GM12878 (cell line): ENCODE results near the gene ZCCHC2. TPM values are rescaled to one million over a fixed set of nuclear protein-coding genes. Genes with fewer than 3 reads are reported as not detected.
A peak's percentile ranks its signal among the peaks of the same experiment; 100 is the strongest.

Experiments
- ATF7 ChIP-seq: fragments of 450-650 bp; IDR thresholded peaks from 2 replicates; pipeline ENCODE4 v1.6.1; 2016; ENCODE audit warnings: low read depth, mild to moderate bottlenecking
- BACH1 ChIP-seq: fragments of 450-650 bp; IDR thresholded peaks from 2 replicates; pipeline ENCODE4 v1.6.1; 2017; ENCODE audit warnings: mild to moderate bottlenecking, borderline replicate concordance
- BCL11A ChIP-seq: IDR thresholded peaks from 2 replicates; pipeline ENCODE4 v1.6.1; 2011; ENCODE audit warnings: low read depth, low read length
- CHD2 ChIP-seq: IDR thresholded peaks from 2 replicates; pipeline ENCODE4 v1.6.1; 2011; ENCODE audit warnings: low read depth, low read length, improper control_type of control experiment, borderline replicate concordance
- CREB1 ChIP-seq: IDR thresholded peaks from 2 replicates; pipeline ENCODE4 v1.6.1; 2012; ENCODE audit warnings: low read depth, mild to moderate bottlenecking, inconsistent platforms
- DPF2 ChIP-seq: fragments of 450-650 bp; IDR thresholded peaks from 2 replicates; pipeline ENCODE4 v1.6.1; 2017; ENCODE audit warnings: mild to moderate bottlenecking
- FOS ChIP-seq: IDR thresholded peaks from 3 replicates; pipeline ENCODE4 v1.6.1; 2011; ENCODE audit warnings: borderline replicate concordance; ENCODE audit not compliant: insufficient read length; ENCODE audit errors: extremely low read depth
- FOXM1 ChIP-seq: IDR thresholded peaks from 2 replicates; pipeline ENCODE4 v1.6.1; 2012; ENCODE audit warnings: low read depth, mild to moderate bottlenecking, inconsistent platforms, low read length, moderate library complexity
- NFYB ChIP-seq: IDR thresholded peaks from 2 replicates; pipeline ENCODE4 v1.6.1; 2011; ENCODE audit warnings: low read depth, mild to moderate bottlenecking, low read length, improper control_type of control experiment, moderate library complexity; ENCODE audit not compliant: insufficient read depth
- NR2C2 ChIP-seq: IDR thresholded peaks from 2 replicates; pipeline ENCODE4 v1.6.1; 2011; ENCODE audit warnings: borderline replicate concordance, low read depth; ENCODE audit not compliant: control insufficient read depth, insufficient read length
- NR2F1 ChIP-seq: fragments of 450-650 bp; conservative IDR thresholded peaks from 2 replicates; pipeline ENCODE4 v1.6.1; 2017; ENCODE audit warnings: mild to moderate bottlenecking
- RFX5 ChIP-seq: IDR thresholded peaks from 2 replicates; pipeline ENCODE4 v1.6.1; 2011; ENCODE audit warnings: low read depth, low read length, improper control_type of control experiment
- SMAD1 ChIP-seq: fragments of 450-650 bp; IDR thresholded peaks from 2 replicates; pipeline ENCODE4 v1.6.1; 2018; ENCODE audit warnings: mild to moderate bottlenecking, low read depth; ENCODE audit not compliant: partially characterized antibody
- SRF ChIP-seq, 2 experiments: IDR thresholded peaks; 2 replicates each; pipeline ENCODE4 v1.6.1; 2011; ENCODE audit warnings: low read depth in 2 of 2, low read length in 2 of 2, mild to moderate bottlenecking in 1 of 2, moderate library complexity in 1 of 2
- TCF3 ChIP-seq: IDR thresholded peaks from 2 replicates; pipeline ENCODE4 v1.6.1; 2012; ENCODE audit warnings: low read depth, mild to moderate bottlenecking, low read length, borderline replicate concordance; ENCODE audit not compliant: insufficient read depth
- polyA plus RNA-seq, 11 experiments: library from polyadenylated mRNA; depleted of rRNA in 4 of 11; unstranded in 6 of 11; stranded (reverse) in 5 of 11; fragments of >200 nt; fragmentation: Nextera tagmentation in 4 of 11; fragmentation: Illumina TruSeq in 1 of 11; extraction: Ambion mirVana in 4 of 11; extraction: Trizol in 1 of 11; gene quantifications; 1 replicate in 1 of 11; 2 replicates in 10 of 11; pipeline versions ENCODE4 v1.2.1 to v1.2.3, GENCODE V29; 2011 to 2016; ENCODE audit warnings: inconsistent platforms in 2 of 11, missing spikeins in 2 of 11, low read depth in 1 of 11
- total RNA-seq, 4 experiments: library from RNA; depleted of rRNA in 3 of 4; stranded (reverse); fragments of >200 nt in 3 of 4; fragmentation: Illumina TruSeq in 1 of 4; extraction: Trizol in 1 of 4; gene quantifications; 2 replicates each; pipeline versions ENCODE4 v1.2.1 to v1.2.3, GENCODE V29; 2013 to 2021
- TF ChIP-seq, protein P1 (sequence below): fragments of 450-650 bp; IDR thresholded peaks from 2 replicates; pipeline ENCODE4 v1.6.1; 2017; ENCODE audit warnings: mild to moderate bottlenecking, moderate library complexity
- TF ChIP-seq, protein P2 (sequence below): fragments of 450-650 bp; conservative IDR thresholded peaks from 2 replicates; pipeline ENCODE4 v1.6.1; 2017; ENCODE audit warnings: mild to moderate bottlenecking, moderate library complexity
- TF ChIP-seq, protein P3 (sequence below): IDR thresholded peaks from 2 replicates; pipeline ENCODE4 v1.6.1; 2012; ENCODE audit warnings: low read depth, low read length, improper control_type of control experiment
- TF ChIP-seq, protein P4 (sequence below): IDR thresholded peaks from 2 replicates; pipeline ENCODE4 v1.6.1; 2011; ENCODE audit warnings: low read depth, low read length, improper control_type of control experiment, borderline replicate concordance
- TF ChIP-seq, protein P5 (sequence below): IDR thresholded peaks from 2 replicates; pipeline ENCODE4 v1.6.1; 2011; ENCODE audit warnings: borderline replicate concordance, low read depth, mild to moderate bottlenecking, moderate library complexity, mixed read lengths, low read length; ENCODE audit not compliant: insufficient read depth; ENCODE audit errors: extremely low read length

Gene ZCCHC2
- total and polyA plus RNA-seq, 10 of the 15 experiments (the other 5 are each of a cell fraction or from before 2014, with no cell fraction given) = 1.7 to 17.4 (median 8.6) TPM

DNA sequence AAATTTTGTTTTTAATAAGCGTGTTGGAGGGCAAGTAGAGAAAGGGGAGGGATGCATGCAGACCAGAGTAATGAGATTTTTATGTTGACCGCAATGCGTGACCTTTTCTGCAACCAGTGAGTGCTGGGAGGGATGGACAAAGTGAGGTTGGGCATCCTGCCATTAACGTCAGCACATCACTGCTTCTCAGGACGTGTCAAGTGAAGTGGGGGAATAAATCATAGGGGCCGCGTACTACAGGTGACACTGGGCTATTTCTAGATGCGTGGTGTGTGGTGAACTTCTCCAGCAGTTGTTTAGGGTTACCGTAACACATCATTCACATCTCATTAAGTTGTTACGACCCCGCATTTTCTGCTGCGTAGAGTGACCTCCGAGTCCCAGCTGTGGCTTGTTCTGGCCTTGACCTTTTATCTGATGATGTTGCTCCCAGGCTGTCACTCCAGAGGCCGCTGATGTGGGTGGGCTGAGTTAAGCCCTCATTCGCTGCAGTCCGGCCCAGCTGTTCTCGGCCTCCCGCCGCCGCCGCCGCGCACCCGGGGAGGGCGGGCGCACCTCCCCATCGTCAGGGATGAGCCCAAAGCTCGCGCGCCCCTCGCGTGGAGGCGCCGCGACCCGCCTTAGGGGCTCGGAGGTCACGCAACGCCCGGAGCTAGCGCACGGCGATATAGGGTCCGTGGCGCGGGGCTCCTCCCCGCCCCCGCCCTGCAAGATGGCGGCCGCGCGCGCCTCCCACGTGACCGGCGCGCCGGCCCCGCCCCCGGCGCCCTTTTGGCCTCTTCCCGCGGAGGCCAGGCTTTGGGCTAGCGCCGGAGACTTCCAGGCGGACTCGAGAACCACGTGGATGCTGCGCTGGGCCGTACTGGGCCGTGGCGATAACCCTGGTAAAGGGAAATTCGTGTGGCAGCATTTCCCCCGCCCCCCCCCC lies 3.5 kb downstream of the ZCCHC2 start (continued):
- TF ChIP-seq, protein P1, sequence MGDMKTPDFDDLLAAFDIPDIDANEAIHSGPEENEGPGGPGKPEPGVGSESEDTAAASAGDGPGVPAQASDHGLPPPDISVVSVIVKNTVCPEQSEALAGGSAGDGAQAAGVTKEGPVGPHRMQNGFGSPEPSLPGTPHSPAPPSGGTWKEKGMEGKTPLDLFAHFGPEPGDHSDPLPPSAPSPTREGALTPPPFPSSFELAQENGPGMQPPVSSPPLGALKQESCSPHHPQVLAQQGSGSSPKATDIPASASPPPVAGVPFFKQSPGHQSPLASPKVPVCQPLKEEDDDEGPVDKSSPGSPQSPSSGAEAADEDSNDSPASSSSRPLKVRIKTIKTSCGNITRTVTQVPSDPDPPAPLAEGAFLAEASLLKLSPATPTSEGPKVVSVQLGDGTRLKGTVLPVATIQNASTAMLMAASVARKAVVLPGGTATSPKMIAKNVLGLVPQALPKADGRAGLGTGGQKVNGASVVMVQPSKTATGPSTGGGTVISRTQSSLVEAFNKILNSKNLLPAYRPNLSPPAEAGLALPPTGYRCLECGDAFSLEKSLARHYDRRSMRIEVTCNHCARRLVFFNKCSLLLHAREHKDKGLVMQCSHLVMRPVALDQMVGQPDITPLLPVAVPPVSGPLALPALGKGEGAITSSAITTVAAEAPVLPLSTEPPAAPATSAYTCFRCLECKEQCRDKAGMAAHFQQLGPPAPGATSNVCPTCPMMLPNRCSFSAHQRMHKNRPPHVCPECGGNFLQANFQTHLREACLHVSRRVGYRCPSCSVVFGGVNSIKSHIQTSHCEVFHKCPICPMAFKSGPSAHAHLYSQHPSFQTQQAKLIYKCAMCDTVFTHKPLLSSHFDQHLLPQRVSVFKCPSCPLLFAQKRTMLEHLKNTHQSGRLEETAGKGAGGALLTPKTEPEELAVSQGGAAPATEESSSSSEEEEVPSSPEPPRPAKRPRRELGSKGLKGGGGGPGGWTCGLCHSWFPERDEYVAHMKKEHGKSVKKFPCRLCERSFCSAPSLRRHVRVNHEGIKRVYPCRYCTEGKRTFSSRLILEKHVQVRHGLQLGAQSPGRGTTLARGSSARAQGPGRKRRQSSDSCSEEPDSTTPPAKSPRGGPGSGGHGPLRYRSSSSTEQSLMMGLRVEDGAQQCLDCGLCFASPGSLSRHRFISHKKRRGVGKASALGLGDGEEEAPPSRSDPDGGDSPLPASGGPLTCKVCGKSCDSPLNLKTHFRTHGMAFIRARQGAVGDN = peak; percentile 53
- TF ChIP-seq SRF (IDR thresholded peaks at IDR 0.05; ENCODE audit: low read depth in 2 of 2, low read length in 2 of 2) (0 out of 4 replicates have a peak, but pooled peaks of 1 of the 2 experiments have one; percentile 36), CREB1 (peak; percentile 34), TCF3 (peak; percentile 19; the same call in 1 of the 2 replicates), ATF7 (peak; percentile 69), NR2C2 (no peak), NFYB (0 out of 2 replicates have a peak, but pooled peaks have one; percentile 15), SMAD1 (peak; percentile 73), FOXM1 (no peak), CHD2 (peak; percentile 38; the same call in 1 of the 2 replicates), BACH1 (peak; percentile 87; the same call in 1 of the 2 replicates), RFX5 (no peak), NR2F1 (peak; percentile 96), DPF2 (peak; percentile 88), BCL11A (peak; percentile 32; the same call in 1 of the 2 replicates), FOS (no peak)
- TF ChIP-seq, protein P2, sequence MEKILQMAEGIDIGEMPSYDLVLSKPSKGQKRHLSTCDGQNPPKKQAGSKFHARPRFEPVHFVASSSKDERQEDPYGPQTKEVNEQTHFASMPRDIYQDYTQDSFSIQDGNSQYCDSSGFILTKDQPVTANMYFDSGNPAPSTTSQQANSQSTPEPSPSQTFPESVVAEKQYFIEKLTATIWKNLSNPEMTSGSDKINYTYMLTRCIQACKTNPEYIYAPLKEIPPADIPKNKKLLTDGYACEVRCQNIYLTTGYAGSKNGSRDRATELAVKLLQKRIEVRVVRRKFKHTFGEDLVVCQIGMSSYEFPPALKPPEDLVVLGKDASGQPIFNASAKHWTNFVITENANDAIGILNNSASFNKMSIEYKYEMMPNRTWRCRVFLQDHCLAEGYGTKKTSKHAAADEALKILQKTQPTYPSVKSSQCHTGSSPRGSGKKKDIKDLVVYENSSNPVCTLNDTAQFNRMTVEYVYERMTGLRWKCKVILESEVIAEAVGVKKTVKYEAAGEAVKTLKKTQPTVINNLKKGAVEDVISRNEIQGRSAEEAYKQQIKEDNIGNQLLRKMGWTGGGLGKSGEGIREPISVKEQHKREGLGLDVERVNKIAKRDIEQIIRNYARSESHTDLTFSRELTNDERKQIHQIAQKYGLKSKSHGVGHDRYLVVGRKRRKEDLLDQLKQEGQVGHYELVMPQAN = peak; percentile 87
- TF ChIP-seq, protein P3, sequence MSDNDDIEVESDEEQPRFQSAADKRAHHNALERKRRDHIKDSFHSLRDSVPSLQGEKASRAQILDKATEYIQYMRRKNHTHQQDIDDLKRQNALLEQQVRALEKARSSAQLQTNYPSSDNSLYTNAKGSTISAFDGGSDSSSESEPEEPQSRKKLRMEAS = peak; percentile 69
- TF ChIP-seq, protein P4, sequence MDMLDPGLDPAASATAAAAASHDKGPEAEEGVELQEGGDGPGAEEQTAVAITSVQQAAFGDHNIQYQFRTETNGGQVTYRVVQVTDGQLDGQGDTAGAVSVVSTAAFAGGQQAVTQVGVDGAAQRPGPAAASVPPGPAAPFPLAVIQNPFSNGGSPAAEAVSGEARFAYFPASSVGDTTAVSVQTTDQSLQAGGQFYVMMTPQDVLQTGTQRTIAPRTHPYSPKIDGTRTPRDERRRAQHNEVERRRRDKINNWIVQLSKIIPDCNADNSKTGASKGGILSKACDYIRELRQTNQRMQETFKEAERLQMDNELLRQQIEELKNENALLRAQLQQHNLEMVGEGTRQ = peak; percentile 69
- TF ChIP-seq, protein P5, sequence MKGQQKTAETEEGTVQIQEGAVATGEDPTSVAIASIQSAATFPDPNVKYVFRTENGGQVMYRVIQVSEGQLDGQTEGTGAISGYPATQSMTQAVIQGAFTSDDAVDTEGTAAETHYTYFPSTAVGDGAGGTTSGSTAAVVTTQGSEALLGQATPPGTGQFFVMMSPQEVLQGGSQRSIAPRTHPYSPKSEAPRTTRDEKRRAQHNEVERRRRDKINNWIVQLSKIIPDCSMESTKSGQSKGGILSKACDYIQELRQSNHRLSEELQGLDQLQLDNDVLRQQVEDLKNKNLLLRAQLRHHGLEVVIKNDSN = peak; percentile 91
